Panc1 (cell line): Measurements from ENCODE around the gene SNU13.

Experiments
- CTCF ChIP-seq: fragments of 450-650 bp; IDR thresholded peaks from 2 replicates; pipeline ENCODE4 v1.5.1; 2017; ENCODE audit warnings: mild to moderate bottlenecking
- POLR2AphosphoS5 ChIP-seq: IDR thresholded peaks from 2 replicates; pipeline ENCODE4 v1.6.1; 2012; ENCODE audit warnings: mild to moderate bottlenecking, low read depth, low read length, moderate library complexity

GRCh38 chr22:41683616-41684015 lies 5.1 kb downstream of the SNU13 start:
- TF ChIP-seq CTCF (no peak), POLR2AphosphoS5 (no peak)
